Omental fat pad (tissue), 4 donors: Measurements from ENCODE around the gene ATRX. TPM values are rescaled to one million over a fixed set of nuclear protein-coding genes. Genes with fewer than 3 reads are reported as not detected.
"Not testable (repeated sequence)": the region's sequence is repeated elsewhere in the genome, so short reads cannot be mapped to it uniquely, and the experiment has no call there.

Experiments used
- ATAC-seq: fragments of 150-250 bp; one replicate; pipeline ENCODE4 v1.9.1; 2016; ENCODE audit warnings: mild to moderate bottlenecking, moderate library complexity; ENCODE audit not compliant: low FRiP score
- DNase-seq: peaks from one replicate; pipeline ENCODE4 v3.0.0-alpha.2; 2019; ENCODE audit warnings: low spot score
- CTCF ChIP-seq, 3 donors: fragments of 450-650 bp; IDR thresholded peaks; one replicate each; pipeline ENCODE4 v1.5.1; 2016 to 2017; ENCODE audit warnings: antibody characterized with exemption in 3 of 3, mild to moderate bottlenecking in 3 of 3, moderate library complexity in 2 of 3
- total RNA-seq, 4 donors: library from RNA; depleted of rRNA; stranded (reverse); fragments of >200 nt; gene quantifications; one replicate each; pipeline ENCODE4 v1.1.0, GENCODE V29; 2016

ATRX gene
- total RNA-seq, 4 donors from 2014 or later, result 62.6 to 93.6 (median 70.7) TPM

- ATAC-seq (no peak), DNase-seq (no peak)
- TF ChIP-seq CTCF (IDR thresholded peaks at IDR 0.05), result no peak
Measured at GRCh38 chrX:77689376-77689775, 96.6 kb downstream of the ATRX start.

- not testable (repeated sequence) for ATAC-seq, DNase-seq
Measured at GRCh38 chrX:77685683-77686082, 100.3 kb downstream of the ATRX start.

GRCh38 chrX:77679144-77679543 is 106.9 kb downstream of the ATRX start:
- no peak for TF ChIP-seq CTCF (IDR thresholded peaks at IDR 0.05)
- ATAC-seq (no peak), DNase-seq (no peak)

- TF ChIP-seq CTCF (IDR thresholded peaks at IDR 0.05), result no peak
- no peak for DNase-seq
- no peak for ATAC-seq
Measured at GRCh38 chrX:77675986-77676385, 110.0 kb downstream of the ATRX start.

- no peak for ATAC-seq
Measured at GRCh38 chrX:77668391-77669237, 117.4 kb downstream of the ATRX start.

GRCh38 chrX:77658886-77659285 is 127.1 kb downstream of the ATRX start:
- TF ChIP-seq CTCF (IDR thresholded peaks at IDR 0.05), result no peak
- no peak for DNase-seq
- no peak for ATAC-seq

More at GRCh38 chrX:77668391-77669237, 117.4 kb downstream of the ATRX start:
- no peak for DNase-seq
- no peak for TF ChIP-seq CTCF (IDR thresholded peaks at IDR 0.05)

- ATAC-seq, result no peak
- TF ChIP-seq CTCF (IDR thresholded peaks at IDR 0.05), result no peak
- no peak for DNase-seq
Measured at GRCh38 chrX:77652095-77652494, 133.9 kb downstream of the ATRX start.
